ENCODE results near the gene LYPD6.

GRCh38 chr2:149486664-149487063, 156.3 kb downstream of the LYPD6 start:
- TF ChIP-seq, protein P1, sequence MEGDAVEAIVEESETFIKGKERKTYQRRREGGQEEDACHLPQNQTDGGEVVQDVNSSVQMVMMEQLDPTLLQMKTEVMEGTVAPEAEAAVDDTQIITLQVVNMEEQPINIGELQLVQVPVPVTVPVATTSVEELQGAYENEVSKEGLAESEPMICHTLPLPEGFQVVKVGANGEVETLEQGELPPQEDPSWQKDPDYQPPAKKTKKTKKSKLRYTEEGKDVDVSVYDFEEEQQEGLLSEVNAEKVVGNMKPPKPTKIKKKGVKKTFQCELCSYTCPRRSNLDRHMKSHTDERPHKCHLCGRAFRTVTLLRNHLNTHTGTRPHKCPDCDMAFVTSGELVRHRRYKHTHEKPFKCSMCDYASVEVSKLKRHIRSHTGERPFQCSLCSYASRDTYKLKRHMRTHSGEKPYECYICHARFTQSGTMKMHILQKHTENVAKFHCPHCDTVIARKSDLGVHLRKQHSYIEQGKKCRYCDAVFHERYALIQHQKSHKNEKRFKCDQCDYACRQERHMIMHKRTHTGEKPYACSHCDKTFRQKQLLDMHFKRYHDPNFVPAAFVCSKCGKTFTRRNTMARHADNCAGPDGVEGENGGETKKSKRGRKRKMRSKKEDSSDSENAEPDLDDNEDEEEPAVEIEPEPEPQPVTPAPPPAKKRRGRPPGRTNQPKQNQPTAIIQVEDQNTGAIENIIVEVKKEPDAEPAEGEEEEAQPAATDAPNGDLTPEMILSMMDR (conservative IDR thresholded peaks at IDR 0.05; ENCODE audit: low read depth, low read length) = no peak
- TF ChIP-seq EZH2 (IDR thresholded peaks at IDR 0.05; ENCODE audit: borderline replicate concordance, low read depth, low read length, poor library complexity, severe bottlenecking) = no peak
